Mesodermal cell (in vitro differentiated cells): ENCODE measurements around the gene PAX3. TPM values are rescaled to one million over a fixed set of nuclear protein-coding genes. Genes with fewer than 3 reads are reported as not detected.

Experiments
- H3K27ac ChIP-seq: 2 replicates; pipeline ENCODE4 v1.7.0; 2013; ENCODE audit warnings: mild to moderate bottlenecking, low read depth, low read length, moderate library complexity; ENCODE audit not compliant: severe bottlenecking
- H3K36me3 ChIP-seq: 2 replicates; pipeline ENCODE4 v1.7.1; 2013; ENCODE audit warnings: mild to moderate bottlenecking, low read length, moderate library complexity; ENCODE audit not compliant: control insufficient read depth, insufficient read depth
- H3K4me1 ChIP-seq: one replicate; pipeline ENCODE4 v1.7.1; 2013; ENCODE audit warnings: mild to moderate bottlenecking, low read length; ENCODE audit not compliant: insufficient read depth, control insufficient read depth, poor library complexity, severe bottlenecking
- H3K4me3 ChIP-seq: 2 replicates; pipeline ENCODE4 v1.7.0; 2013; ENCODE audit warnings: low read length, control low read depth, mild to moderate bottlenecking; ENCODE audit not compliant: insufficient read depth, poor library complexity, severe bottlenecking; ENCODE audit errors: extremely low read depth
- H3K9me3 ChIP-seq: 2 replicates; pipeline ENCODE4 v1.7.1; 2013; ENCODE audit warnings: mild to moderate bottlenecking, low read length, moderate library complexity; ENCODE audit not compliant: control insufficient read depth
- WGBS, 2 experiments: methylation state at CpG; one replicate each; pipeline ENCODE4 v1.1.5; 2013; ENCODE audit warnings: missing lambda C conversion rate in 2 of 2; ENCODE audit not compliant: insufficient coverage in 2 of 2; 5-methylcytosine and 5-hydroxymethylcytosine counted together
- polyA plus RNA-seq, 2 experiments: library from polyadenylated mRNA; stranded (reverse); fragments of 50-300 nt; gene quantifications; one replicate each; pipeline ENCODE4 v1.2.3, GENCODE V29; 2013

PAX3 gene
- polyA plus RNA-seq (2013, experiment 1 of 2) = 13.7 TPM
- 10.5 TPM for polyA plus RNA-seq (2013, experiment 2 of 2)

DNA sequence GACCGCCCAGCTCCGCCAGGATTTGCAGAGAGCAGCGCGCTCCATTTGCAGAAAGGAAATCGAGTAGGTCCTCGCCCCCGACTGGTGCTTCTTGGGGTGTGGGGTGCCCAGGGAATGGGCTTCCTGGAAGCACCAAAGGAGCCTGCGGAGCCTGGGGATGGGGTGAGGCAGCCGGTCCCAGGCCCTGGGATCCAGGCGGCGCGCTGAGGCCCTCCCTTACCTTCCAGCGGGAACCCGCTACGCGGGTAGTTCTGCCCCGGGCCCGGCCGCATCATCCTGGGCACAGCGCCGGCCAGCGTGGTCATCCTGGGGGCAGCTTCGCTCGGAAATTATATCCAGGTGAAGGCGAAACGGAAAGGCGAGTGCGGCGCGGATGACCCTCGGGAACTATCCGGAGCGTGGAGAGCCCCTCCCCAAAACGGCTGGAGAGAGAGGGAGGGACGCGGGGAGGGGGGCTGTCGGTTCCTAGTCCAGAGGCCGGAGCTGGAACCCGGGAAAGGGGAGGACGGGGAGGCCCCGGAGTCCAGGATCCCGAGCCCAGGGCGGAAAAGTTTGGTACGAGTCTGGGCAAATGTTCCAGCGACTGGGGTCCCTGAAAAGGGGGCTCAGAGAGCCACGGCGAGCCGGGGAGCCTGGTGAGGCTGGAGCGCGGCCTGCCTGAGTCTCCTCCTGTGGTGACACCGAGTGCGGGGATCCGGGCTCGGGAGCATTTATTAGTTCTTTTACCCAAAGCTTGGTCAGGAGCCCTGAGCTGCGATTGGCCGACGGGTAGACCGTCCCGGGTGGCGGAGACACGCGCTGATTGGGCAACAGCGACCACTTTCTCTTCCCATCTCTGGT is at the start of gene PAX3:
Gene PAX3, minus strand, starts transcription at position 688 of the 840 bp plus-strand sequence. Its CDS starts 383 bp downstream, at position 305.
- 1% methylated on average over 49 to 60 of the region's 63 CpGs for WGBS, 2 experiments
- no peaks in the 10 kb centered on the region for H3K36me3 ChIP-seq
- H3K27ac ChIP-seq = peak within 1 kb of the TSS; percentile 57
- peak within 1 kb of the TSS; percentile 47 for H3K4me3 ChIP-seq
- H3K9me3 ChIP-seq = no peaks in the 10 kb centered on the region
- H3K4me1 ChIP-seq = peaks cover 41% of the 10 kb centered on the region

DNA sequence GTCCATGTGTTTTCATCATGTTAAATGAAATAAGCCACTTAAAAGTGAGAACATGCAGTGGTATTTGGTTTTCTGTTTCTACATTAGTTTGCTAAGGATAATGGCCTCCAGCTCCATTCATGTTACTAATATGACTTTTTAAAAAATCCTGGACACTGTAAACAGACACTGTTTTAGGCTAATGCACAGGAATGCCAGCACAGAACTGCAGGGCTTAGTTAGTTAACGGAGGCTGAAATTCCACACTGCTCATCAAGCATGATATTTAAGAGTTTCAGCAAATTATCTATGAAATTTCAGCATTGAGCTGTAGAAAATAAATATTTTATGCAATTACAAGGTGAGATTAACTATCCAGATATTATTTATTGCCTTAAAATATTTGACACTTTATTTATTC is 42.5 kb upstream of the PAX3 start:
- WGBS, 2 experiments = 80% methylated on average over 1 of the region's 1 CpG; no CpG with 5 or more reads in 1 of the 2 experiments
- Histone ChIP-seq H3K27ac (no peak overlapping the region), H3K9me3 (no peaks in the 10 kb centered on the region), H3K36me3 (no peaks in the 10 kb centered on the region), H3K4me1 (no peaks in the 10 kb centered on the region), H3K4me3 (no peak overlapping the region)

- Histone ChIP-seq H3K9me3 (peaks cover 6% of the 10 kb centered on the region), H3K27ac (no peak overlapping the region), H3K4me1 (no peaks in the 10 kb centered on the region), H3K4me3 (no peak overlapping the region), H3K36me3 (no peaks in the 10 kb centered on the region)
- WGBS, 2 experiments = 100% methylated on average over 1 of the region's 1 CpG; no CpG with 5 or more reads in 1 of the 2 experiments
Measured at GRCh38 chr2:222338374-222338773, 39.6 kb upstream of the PAX3 start.

GRCh38 chr2:222336931-222337330 is 38.1 kb upstream of the PAX3 start:
- H3K4me1 ChIP-seq = no peaks in the 10 kb centered on the region
- no peak overlapping the region for H3K4me3 ChIP-seq
- H3K36me3 ChIP-seq = no peaks in the 10 kb centered on the region
- peaks cover 6% of the 10 kb centered on the region for H3K9me3 ChIP-seq
- no peak overlapping the region for H3K27ac ChIP-seq

- no peaks in the 10 kb centered on the region for H3K36me3 ChIP-seq
- no CpG with 5 or more reads among the region's 1 CpG for WGBS, 2 experiments
- no peak overlapping the region for H3K4me3 ChIP-seq
- H3K4me1 ChIP-seq = no peaks in the 10 kb centered on the region
- H3K9me3 ChIP-seq = peaks cover 6% of the 10 kb centered on the region
- no peak overlapping the region for H3K27ac ChIP-seq
Measured at GRCh38 chr2:222336442-222336841, 37.6 kb upstream of the PAX3 start.

DNA sequence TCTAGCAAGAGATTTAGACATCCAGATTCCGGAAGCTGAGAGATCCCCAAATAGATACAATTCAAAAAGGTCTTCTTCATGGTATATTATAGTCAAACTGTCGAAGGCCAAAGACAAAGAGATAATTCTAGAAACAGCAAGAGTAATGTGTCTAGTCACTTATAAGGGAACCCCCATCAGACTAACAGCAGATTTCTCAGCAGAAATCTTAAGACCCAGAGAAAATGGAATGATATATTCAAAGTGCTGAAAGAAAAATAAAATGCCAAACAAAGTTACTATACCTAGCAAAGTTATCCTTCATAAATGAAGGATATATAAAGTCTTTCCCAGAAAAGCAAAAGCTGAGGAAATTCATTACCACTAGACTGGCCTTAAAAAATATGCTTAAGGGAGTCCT is 36.1 kb upstream of the PAX3 start:
- Histone ChIP-seq H3K4me3 (no peak overlapping the region), H3K27ac (no peak overlapping the region), H3K9me3 (peaks cover 8% of the 10 kb centered on the region), H3K4me1 (no peaks in the 10 kb centered on the region), H3K36me3 (no peaks in the 10 kb centered on the region)
- 100% methylated on average over 1 of the region's 2 CpGs; no CpG with 5 or more reads in 1 of the 2 experiments for WGBS, 2 experiments

DNA sequence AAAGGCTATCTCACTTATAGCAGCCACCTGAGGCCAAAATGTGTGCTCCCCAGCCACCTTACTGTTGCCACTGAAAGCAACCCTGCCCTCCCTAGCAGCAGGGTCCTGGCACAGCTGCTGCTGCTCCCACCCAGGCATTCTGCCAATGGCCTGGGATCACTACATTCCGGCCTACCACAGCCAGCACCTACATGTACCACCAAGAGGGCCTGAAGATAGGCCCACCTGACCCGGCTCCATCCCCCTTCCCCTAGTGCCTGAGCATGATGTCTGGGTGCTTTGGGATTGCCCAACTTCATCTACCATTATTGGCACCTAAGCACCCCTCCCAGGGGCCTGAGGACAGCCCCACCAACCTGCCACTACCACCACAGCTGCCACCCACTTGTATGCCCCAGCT is 34.6 kb upstream of the PAX3 start:
- H3K4me1 ChIP-seq = no peaks in the 10 kb centered on the region
- no peak overlapping the region for H3K27ac ChIP-seq
- H3K36me3 ChIP-seq = no peaks in the 10 kb centered on the region
- no peak overlapping the region for H3K4me3 ChIP-seq
- 77 to 100% methylated on average over 1 to 2 of the region's 2 CpGs for WGBS, 2 experiments
- peaks cover 11% of the 10 kb centered on the region for H3K9me3 ChIP-seq

GRCh38 chr2:222332116-222332515 is 33.3 kb upstream of the PAX3 start:
- Histone ChIP-seq H3K4me3 (no peak overlapping the region), H3K27ac (no peak overlapping the region), H3K36me3 (no peaks in the 10 kb centered on the region), H3K4me1 (no peaks in the 10 kb centered on the region), H3K9me3 (peaks cover 11% of the 10 kb centered on the region)
- 100% methylated on average over 1 of the region's 4 CpGs; no CpG with 5 or more reads in 1 of the 2 experiments for WGBS, 2 experiments

DNA sequence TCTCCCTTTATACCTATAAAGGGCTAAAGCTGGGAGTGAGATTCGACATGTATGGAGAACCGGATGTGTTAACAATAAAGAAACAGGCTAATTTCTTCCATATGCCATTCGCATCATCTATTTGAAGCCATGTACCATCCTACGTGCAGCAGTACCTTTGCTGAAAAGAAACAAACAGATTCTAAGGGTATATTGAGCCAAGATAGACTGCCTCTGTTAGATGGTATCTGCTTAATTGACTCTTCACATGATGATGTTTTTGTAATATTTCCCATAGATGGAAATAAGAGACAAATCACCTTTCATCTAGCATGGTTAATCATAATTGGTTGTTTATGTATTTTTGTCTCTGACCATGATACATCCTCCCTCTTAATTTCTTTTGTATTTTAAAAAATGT is 32.1 kb upstream of the PAX3 start:
- H3K9me3 ChIP-seq = peaks cover 11% of the 10 kb centered on the region
- H3K27ac ChIP-seq = no peak overlapping the region
- no peak overlapping the region for H3K4me3 ChIP-seq
- no peaks in the 10 kb centered on the region for H3K4me1 ChIP-seq
- H3K36me3 ChIP-seq = no peaks in the 10 kb centered on the region
- 100% methylated on average over 2 of the region's 4 CpGs; no CpG with 5 or more reads in 1 of the 2 experiments for WGBS, 2 experiments

DNA sequence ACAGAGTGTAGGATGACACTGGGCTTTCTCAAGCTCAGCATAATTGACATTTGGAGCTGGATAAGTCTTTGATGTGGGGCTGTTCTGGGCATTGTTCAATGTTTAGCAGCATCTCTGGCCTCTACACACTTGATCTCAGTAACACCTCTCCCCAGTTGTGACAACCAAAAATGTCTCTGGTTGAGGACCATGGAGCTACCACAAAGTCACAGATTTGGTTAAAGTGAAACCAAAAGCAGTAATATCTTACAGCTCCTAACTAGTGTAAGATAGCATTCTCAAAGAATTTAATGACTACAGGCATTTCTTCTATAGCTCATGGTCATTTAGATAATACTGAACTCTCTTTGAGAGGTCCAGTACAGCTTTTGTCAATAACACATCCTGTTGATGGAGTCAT is 23.4 kb upstream of the PAX3 start:
- Histone ChIP-seq H3K9me3 (no peaks in the 10 kb centered on the region), H3K4me3 (no peak overlapping the region), H3K36me3 (no peaks in the 10 kb centered on the region)

More for the DNA sequence above, 23.4 kb upstream of the PAX3 start:
- no peak overlapping the region for H3K27ac ChIP-seq
- no peaks in the 10 kb centered on the region for H3K4me1 ChIP-seq
